ENCODE measurements around the gene RALGAPA1. TPM values are rescaled to one million over a fixed set of nuclear protein-coding genes. Genes with fewer than 3 reads are reported as not detected.
"Not testable (repeated sequence)": the region's sequence is repeated elsewhere in the genome, so short reads cannot be mapped to it uniquely, and the experiment has no call there.

RALGAPA1 gene
- polyA plus RNA-seq, result 24.6 TPM

- not testable (repeated sequence) for H3K9me3 Mint-ChIP-seq, H3K27me3 Mint-ChIP-seq, H3K36me3 Mint-ChIP-seq
- H3K27ac Mint-ChIP-seq, result peak within 1 kb of the TSS; percentile 89 to 98 (median 97)
- H3K4me3 Mint-ChIP-seq, result peak within 1 kb of the TSS; percentile 75 to 98 (median 95)
- H3K4me1 Mint-ChIP-seq, result peaks cover 21 to 29% (median 22%) of the 10 kb centered on the region in 3 donors
These were observed at the start of gene RALGAPA1 for GRCh38 chr14:35808638-35809563. Gene RALGAPA1 (minus strand): TSS chr14:35809295. CDS start chr14:35808835, 460 bp downstream.

GRCh38 chr14:35858521-35859209 lies 49.6 kb upstream of the RALGAPA1 start:
- peaks cover 11 to 14% (median 14%) of the 10 kb centered on the region in 3 donors for H3K4me1 Mint-ChIP-seq
- peaks cover 0 to 1% (median 0%) of the 10 kb centered on the region in 3 donors for H3K9me3 Mint-ChIP-seq
- H3K4me3 Mint-ChIP-seq, result no peak overlapping the region
- peaks cover 13% of the 10 kb centered on the region for H3K36me3 Mint-ChIP-seq
- no peak overlapping the region for H3K27ac Mint-ChIP-seq
- no peaks in the 10 kb centered on the region for H3K27me3 Mint-ChIP-seq

GRCh38 chr14:35855876-35856481 lies 46.9 kb upstream of the RALGAPA1 start:
- H3K4me1 Mint-ChIP-seq, result peaks cover 12 to 14% (median 14%) of the 10 kb centered on the region in 3 donors
- peak overlapping the region in 1 of 4 donors; percentile 34 for H3K4me3 Mint-ChIP-seq
- H3K27ac Mint-ChIP-seq, result peak overlapping the region in 1 of 3 donors; percentile 68
- peaks cover 0 to 1% (median 0%) of the 10 kb centered on the region in 3 donors for H3K9me3 Mint-ChIP-seq
- H3K36me3 Mint-ChIP-seq, result peaks cover 17% of the 10 kb centered on the region
- H3K27me3 Mint-ChIP-seq, result no peaks in the 10 kb centered on the region

- Mint-ChIP-seq H3K36me3 (peaks cover 19% of the 10 kb centered on the region), H3K27ac (peak overlapping the region in 1 of 3 donors; percentile 2), H3K4me1 (peaks cover 12 to 14% (median 14%) of the 10 kb centered on the region in 3 donors), H3K4me3 (no peak overlapping the region), H3K9me3 (peaks cover 0 to 1% (median 0%) of the 10 kb centered on the region in 3 donors), H3K27me3 (no peaks in the 10 kb centered on the region)
These were observed 45.7 kb upstream of the RALGAPA1 start for GRCh38 chr14:35854696-35855270.

GRCh38 chr14:35853225-35853624 lies 44.1 kb upstream of the RALGAPA1 start:
- no peak overlapping the region for H3K27ac Mint-ChIP-seq
- peaks cover 11 to 14% (median 12%) of the 10 kb centered on the region in 3 donors for H3K4me1 Mint-ChIP-seq
- H3K36me3 Mint-ChIP-seq, result peaks cover 21% of the 10 kb centered on the region

GRCh38 chr14:35851823-35852222 lies 42.7 kb upstream of the RALGAPA1 start:
- H3K4me3 Mint-ChIP-seq, result no peak overlapping the region
- H3K27me3 Mint-ChIP-seq, result no peaks in the 10 kb centered on the region
- H3K27ac Mint-ChIP-seq, result no peak overlapping the region
- peaks cover 18% of the 10 kb centered on the region for H3K36me3 Mint-ChIP-seq
- H3K9me3 Mint-ChIP-seq, result no peaks in the 10 kb centered on the region
- H3K4me1 Mint-ChIP-seq, result peaks cover 9 to 14% (median 12%) of the 10 kb centered on the region in 3 donors

More at GRCh38 chr14:35853225-35853624, 44.1 kb upstream of the RALGAPA1 start:
- Mint-ChIP-seq H3K9me3 (no peaks in the 10 kb centered on the region), H3K4me3 (no peak overlapping the region), H3K27me3 (no peaks in the 10 kb centered on the region)

- Mint-ChIP-seq H3K27me3 (no peaks in the 10 kb centered on the region), H3K36me3 (peaks cover 26% of the 10 kb centered on the region), H3K27ac (peak overlapping the region in 1 of 3 donors; percentile 62), H3K9me3 (no peaks in the 10 kb centered on the region), H3K4me3 (no peak overlapping the region), H3K4me1 (peaks cover 0 to 4% (median 0%) of the 10 kb centered on the region in 3 donors)
These were observed 40.0 kb upstream of the RALGAPA1 start for GRCh38 chr14:35849122-35849521.

- no peak overlapping the region for H3K4me3 Mint-ChIP-seq
- H3K36me3 Mint-ChIP-seq, result peaks cover 28% of the 10 kb centered on the region
- H3K27ac Mint-ChIP-seq, result no peak overlapping the region
- H3K27me3 Mint-ChIP-seq, result no peaks in the 10 kb centered on the region
- H3K4me1 Mint-ChIP-seq, result peaks cover 0 to 2% (median 0%) of the 10 kb centered on the region in 3 donors
- peaks cover 3 to 6% (median 3%) of the 10 kb centered on the region in 3 donors for H3K9me3 Mint-ChIP-seq
These were observed 38.5 kb upstream of the RALGAPA1 start for GRCh38 chr14:35847636-35848035.

GRCh38 chr14:35844494-35844893 lies 35.4 kb upstream of the RALGAPA1 start:
- Mint-ChIP-seq H3K27ac (no peak overlapping the region), H3K4me3 (no peak overlapping the region), H3K9me3 (peaks cover 9 to 21% (median 14%) of the 10 kb centered on the region in 3 donors), H3K27me3 (no peaks in the 10 kb centered on the region), H3K4me1 (peaks cover 0 to 2% (median 0%) of the 10 kb centered on the region in 3 donors), H3K36me3 (peaks cover 42% of the 10 kb centered on the region)

- H3K27ac Mint-ChIP-seq, H3K27me3 Mint-ChIP-seq, H3K4me3 Mint-ChIP-seq, H3K4me1 Mint-ChIP-seq: not testable (repeated sequence)
- Mint-ChIP-seq H3K36me3 (peaks cover 48% of the 10 kb centered on the region), H3K9me3 (peaks cover 9 to 21% (median 16%) of the 10 kb centered on the region in 3 donors)
These were observed 33.1 kb upstream of the RALGAPA1 start for GRCh38 chr14:35842245-35842644.

GRCh38 chr14:35841704-35842103 lies 32.6 kb upstream of the RALGAPA1 start:
- Mint-ChIP-seq H3K36me3 (peaks cover 50% of the 10 kb centered on the region), H3K9me3 (peaks cover 9 to 21% (median 16%) of the 10 kb centered on the region in 3 donors)
- H3K4me1 Mint-ChIP-seq, H3K27me3 Mint-ChIP-seq, H3K27ac Mint-ChIP-seq, H3K4me3 Mint-ChIP-seq: not testable (repeated sequence)

- Mint-ChIP-seq H3K9me3 (peaks cover 0 to 5% (median 1%) of the 10 kb centered on the region in 3 donors), H3K4me1 (no peaks in the 10 kb centered on the region), H3K36me3 (peaks cover 23% of the 10 kb centered on the region), H3K27ac (no peak overlapping the region), H3K27me3 (no peaks in the 10 kb centered on the region), H3K4me3 (no peak overlapping the region)
These were observed 26.3 kb upstream of the RALGAPA1 start for GRCh38 chr14:35835208-35835982.

- Mint-ChIP-seq H3K27me3 (no peaks in the 10 kb centered on the region), H3K4me1 (peaks cover 9 to 16% (median 10%) of the 10 kb centered on the region in 3 donors), H3K36me3 (peaks cover 1% of the 10 kb centered on the region), H3K4me3 (peak overlapping the region in 1 of 4 donors; percentile 73), H3K27ac (no peak overlapping the region), H3K9me3 (no peaks in the 10 kb centered on the region)
These were observed 20.4 kb upstream of the RALGAPA1 start for GRCh38 chr14:35829449-35829848.
